Measurements from ENCODE around the gene SPINDOC.
"Not testable (repeated sequence)": the region's sequence is repeated elsewhere in the genome, so short reads cannot be mapped to it uniquely, and the experiment has no call there.

SPINDOC gene, protein sequence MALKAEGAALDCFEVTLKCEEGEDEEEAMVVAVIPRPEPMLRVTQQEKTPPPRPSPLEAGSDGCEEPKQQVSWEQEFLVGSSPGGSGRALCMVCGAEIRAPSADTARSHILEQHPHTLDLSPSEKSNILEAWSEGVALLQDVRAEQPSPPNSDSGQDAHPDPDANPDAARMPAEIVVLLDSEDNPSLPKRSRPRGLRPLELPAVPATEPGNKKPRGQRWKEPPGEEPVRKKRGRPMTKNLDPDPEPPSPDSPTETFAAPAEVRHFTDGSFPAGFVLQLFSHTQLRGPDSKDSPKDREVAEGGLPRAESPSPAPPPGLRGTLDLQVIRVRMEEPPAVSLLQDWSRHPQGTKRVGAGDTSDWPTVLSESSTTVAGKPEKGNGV

GRCh38 chr11:63813035-63813562 is at the start of gene SPINDOC:
TSS of gene SPINDOC (plus strand) at chr11:63813456. CDS start at chr11:63813687, 231 bp downstream.
- DNase-seq (ENCODE audit: low spot score): peak; percentile 82

DNA sequence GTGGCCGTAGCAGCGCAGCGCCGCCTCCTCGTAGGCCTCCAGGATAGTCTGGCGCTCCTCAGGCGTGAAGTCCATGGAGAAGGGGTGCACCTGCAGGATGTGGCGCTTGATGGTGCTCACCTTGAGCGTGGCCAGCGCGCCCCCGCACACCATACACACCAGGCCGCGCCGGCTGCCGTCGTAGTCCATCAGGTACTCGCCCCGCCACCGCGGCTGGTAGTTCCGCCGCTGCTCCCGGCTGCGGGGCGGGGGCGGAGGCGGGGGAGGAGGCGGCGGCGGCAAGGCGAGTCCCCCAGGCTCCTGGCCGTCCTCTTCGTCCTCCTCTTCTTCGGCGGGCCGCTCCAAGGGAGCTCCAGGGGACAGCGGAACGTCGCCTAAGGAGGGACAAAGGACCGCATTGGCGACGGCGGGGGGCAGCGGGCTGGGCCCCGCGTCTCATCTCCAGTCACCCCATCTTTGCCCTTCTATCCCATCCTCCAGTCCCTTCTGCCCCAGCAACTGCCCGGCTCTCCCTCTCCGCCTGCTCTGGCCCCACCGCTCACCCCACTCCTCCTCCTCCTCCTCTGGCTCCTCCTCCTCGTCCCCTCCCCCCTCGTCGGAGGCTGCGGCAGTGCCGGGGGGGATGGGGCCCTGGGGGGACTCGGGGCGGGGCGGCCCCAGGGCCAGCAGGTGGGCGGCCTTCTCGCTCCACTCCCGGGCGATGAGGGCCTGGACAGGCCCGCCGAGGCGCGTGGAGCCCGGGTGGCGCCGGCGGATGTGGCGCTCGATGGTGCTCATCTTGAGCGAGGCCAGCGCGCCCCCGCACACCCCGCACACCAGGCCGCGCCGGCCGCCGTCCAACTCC is 49.5 kb upstream of the SPINDOC start:
- no peak for DNase-seq (ENCODE audit: low spot score)

DNA sequence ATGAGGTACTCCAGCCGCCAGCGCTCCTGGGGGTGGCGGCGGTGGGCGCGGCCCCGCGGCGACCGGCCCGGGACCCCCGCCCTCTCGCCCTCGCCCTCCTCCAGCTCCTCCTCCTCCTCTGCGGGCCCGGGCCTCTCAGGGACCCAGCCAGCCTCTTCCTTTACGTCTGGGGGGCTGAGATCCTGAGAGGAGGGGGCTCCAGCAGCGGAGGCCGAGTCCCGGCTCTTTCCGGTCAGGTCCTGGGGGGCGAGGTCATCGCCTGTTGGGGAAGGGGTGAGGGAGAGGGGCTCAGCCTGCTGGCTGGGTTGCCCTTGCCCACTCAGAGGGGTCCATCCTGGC is 48.9 kb upstream of the SPINDOC start:
- no peak for DNase-seq (ENCODE audit: low spot score)

GRCh38 chr11:63764679-63765647 is 48.3 kb upstream of the SPINDOC start:
- DNase-seq (ENCODE audit: low spot score): no peak

DNA sequence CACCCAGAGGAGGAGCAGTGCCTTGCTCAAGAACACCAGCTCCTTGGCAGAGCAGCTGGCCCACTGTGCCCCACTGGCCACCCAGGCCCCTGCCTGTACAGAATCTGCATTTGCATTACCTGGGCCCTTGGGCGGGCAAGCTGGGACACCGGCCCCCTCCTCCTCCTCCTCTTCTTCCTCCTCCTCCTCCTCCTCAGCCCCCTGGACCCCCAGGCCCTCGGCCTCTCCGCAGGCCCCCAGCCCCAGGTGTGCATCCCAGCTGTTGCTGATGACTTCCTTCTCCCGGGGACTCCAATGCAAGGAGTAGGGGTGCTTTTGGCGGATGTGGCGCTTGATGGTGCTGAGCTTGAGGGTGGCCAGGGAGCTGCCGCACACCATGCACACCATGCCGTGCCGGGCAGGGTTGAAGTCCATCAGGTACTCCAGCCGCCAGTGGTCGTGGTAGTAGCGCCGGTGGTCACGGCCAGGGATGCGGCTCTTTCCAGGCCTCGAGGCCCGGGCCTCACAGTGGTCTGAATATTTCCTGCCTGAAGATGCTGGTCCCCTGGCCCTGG is 47.5 kb upstream of the SPINDOC start:
- DNase-seq (ENCODE audit: low spot score): no peak

GRCh38 chr11:63766531-63767235 is 46.6 kb upstream of the SPINDOC start:
- no peak for DNase-seq (ENCODE audit: low spot score)

DNA sequence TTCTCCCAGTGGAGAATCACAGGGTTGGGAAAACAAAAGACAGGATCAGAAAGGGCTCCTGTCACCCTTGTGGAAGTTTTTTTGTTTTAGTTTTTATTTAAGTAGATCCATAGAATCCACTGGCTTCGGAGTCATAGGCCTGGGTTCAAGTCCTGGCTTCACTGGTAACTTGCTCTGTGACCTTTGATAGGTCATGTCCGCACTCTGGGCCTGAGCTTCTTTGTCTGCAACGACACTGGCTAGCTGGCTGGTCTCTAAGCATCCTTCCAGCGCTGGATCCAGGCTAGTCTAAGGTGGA is 46.0 kb upstream of the SPINDOC start:
- no peak for DNase-seq (ENCODE audit: low spot score)

- peak; percentile 45 for DNase-seq (ENCODE audit: low spot score)
These were observed 45.6 kb upstream of the SPINDOC start for GRCh38 chr11:63767565-63768236.

GRCh38 chr11:63768237-63769041 is 44.8 kb upstream of the SPINDOC start, which contains the start of gene ZFTA:
TSS of gene ZFTA (minus strand) at chr11:63768775. CDS start at chr11:63768622, 153 bp downstream.
- peak; percentile 56 for DNase-seq (ENCODE audit: low spot score)

- DNase-seq (ENCODE audit: low spot score): peak; percentile 33
These were observed 44.1 kb upstream of the SPINDOC start for GRCh38 chr11:63769042-63769713.

DNA sequence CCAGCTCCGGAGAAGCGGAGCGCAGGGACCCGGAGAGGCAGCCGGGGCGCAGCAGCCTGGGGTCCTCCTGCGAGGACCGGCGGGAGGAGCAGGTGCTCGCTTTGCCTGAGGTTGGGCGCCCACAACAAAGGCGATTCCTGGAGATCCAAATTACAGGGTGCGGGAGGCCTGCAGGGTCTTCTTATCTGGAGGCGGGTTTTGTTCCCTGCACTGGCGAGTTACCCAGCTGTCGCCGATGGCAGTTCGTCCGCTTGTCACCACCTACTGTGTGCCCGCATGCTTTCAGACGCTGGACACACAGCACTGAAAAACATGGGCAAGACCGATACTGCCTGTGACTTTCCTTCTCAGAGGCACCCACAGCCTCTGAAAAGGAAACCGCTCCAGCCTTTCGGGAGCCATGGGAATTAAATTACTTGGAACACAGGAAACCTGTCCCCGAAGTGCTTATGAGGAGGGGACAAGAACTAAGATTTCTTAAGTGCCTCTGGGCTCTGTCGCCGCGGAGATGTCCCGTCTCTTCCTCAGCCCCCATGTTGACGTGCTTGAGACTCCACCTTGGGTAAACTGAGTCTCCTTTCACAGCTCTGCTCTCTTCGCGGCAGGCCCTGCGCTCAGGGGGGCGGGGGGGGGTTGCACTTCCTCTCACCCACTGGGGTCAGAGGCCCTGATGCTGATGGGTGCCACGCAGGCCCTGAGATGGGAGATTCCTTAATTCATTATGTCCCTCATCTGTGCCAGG is 43.4 kb upstream of the SPINDOC start:
- DNase-seq (ENCODE audit: low spot score): no peak

DNA sequence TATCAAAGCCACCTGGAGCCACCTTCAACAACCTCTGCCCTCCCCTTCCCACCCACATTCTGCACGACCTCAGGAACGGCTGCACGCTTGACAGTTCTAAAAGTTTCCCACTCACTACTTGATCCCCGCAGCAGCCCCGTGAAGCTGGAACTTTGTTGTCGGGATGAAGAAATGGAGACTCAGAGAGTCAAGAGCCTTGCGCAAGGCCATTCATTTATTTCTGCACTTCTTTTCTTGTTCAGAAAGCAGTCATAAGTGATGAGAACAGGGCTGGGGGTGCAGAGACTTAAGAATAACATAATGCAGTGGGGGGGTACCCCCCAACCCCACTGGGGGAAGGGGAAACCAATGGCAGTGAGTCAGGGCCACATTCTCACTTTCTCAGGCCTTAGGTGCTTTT is 42.5 kb upstream of the SPINDOC start:
- no peak for DNase-seq (ENCODE audit: low spot score)

DNA sequence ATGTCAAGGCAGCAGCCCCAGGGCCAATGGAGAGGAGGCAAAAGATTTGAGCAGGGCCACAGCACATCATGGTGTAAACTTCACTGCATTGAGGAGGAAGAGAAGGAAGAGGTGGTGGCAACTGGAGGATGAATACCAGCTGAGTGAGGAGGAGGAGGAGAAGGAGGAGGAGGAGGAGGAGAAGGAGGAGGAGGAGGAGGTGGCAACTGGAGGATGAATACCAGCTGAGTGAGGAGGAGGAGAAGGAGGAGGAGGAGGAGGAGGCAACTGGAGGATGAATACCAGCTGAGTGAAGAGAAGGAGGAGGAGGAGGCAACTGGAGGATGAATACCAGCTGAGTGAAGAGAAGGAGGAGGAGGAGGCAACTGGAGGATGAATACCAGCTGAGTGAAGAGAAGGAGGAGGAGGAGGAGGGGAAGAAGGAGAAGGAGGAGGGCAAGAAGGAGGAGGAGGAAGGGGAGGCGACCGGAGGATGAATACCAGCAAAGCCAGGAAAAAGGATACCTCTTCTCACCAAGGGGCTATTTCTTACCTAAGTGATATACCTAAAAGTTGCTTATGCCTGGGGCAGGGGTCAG is 41.4 kb upstream of the SPINDOC start:
- DNase-seq (ENCODE audit: low spot score): not testable (repeated sequence)

- DNase-seq (ENCODE audit: low spot score): no peak
These were observed 38.1 kb upstream of the SPINDOC start for GRCh38 chr11:63775191-63775590.

DNA sequence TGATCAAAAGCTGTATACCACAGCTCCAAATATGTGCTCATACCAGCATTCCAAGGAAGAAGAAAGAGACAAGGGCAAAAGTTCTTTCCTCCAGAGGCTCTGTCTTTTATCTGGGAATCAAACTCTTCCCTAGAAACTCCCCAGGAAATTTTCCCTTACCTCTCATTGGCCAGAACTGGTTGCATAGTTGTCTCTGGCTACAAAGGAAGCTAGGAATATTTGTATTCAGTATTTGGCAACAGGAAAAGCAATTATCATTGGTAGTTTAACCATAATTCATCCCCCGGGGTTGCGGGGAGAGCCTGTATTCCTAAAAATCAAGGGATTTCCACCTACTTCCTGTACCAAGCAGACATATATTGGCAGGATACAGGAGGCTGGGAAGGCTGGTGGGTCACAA is 34.2 kb upstream of the SPINDOC start:
- DNase-seq (ENCODE audit: low spot score): no peak

- DNase-seq (ENCODE audit: low spot score): no peak
These were observed 30.5 kb upstream of the SPINDOC start for GRCh38 chr11:63782749-63783148.

- no peak for DNase-seq (ENCODE audit: low spot score)
These were observed 29.2 kb upstream of the SPINDOC start for GRCh38 chr11:63783925-63784592.

Data from LoVo (cell line).